ENCODE results near the gene IQSEC3. TPM values are rescaled to one million over a fixed set of nuclear protein-coding genes. Genes with fewer than 3 reads are reported as not detected.

Gene IQSEC3
- total RNA-seq, 1 experiment from 2014 or later: not detected

GRCh38 chr12:177980-178828 lies 111.6 kb downstream of the IQSEC3 start:
- in situ Hi-C loops (cut with HindIII; ENCODE audit: low pct_unique_long_range_greater_than_20kb, low sequenced_read_pairs): no loop called here
- peaks cover 3% of the 10 kb centered on the region; the same call in 1 of the 2 replicates for H3K4me1 ChIP-seq (ENCODE audit: control insufficient read depth, insufficient read depth, low read length)
- ChIA-PET CTCF (no interaction called here), POLR2A (no interaction called here)
- no peak for DNase-seq (ENCODE audit: low read depth, low spot score)
- H3K27ac ChIP-seq (ENCODE audit: low read length): no peak overlapping the region
- H3K27me3 ChIP-seq (ENCODE audit: control insufficient read depth, insufficient read depth, low read length): no peaks in the 10 kb centered on the region
- intact Hi-C loops (cut with micrococcal nuclease; ENCODE audit: unreplicated experiment): no loop called here
- H3K4me3 ChIP-seq (ENCODE audit: low read depth in 2 of 2, low read length in 2 of 2): no peak overlapping the region
- BruUV-seq (replicated peaks): no TSS peak
- no peaks in the 10 kb centered on the region for H3K36me3 ChIP-seq (ENCODE audit: control insufficient read depth, insufficient read depth, low read length)
- no peaks in the 10 kb centered on the region for H3K9me3 ChIP-seq (ENCODE audit: control insufficient read depth, insufficient read depth, low read depth, low read length)
- ATAC-seq: no peak
- TF ChIP-seq CTCF (IDR thresholded peaks at IDR 0.05): no peak
- TF ChIP-seq REST (IDR thresholded peaks at IDR 0.05; ENCODE audit: insufficient read depth in 1 of 2, low read depth in 2 of 2, low read length in 1 of 2): no peak
- TF ChIP-seq SIN3A (IDR thresholded peaks at IDR 0.05; ENCODE audit: borderline replicate concordance, insufficient read depth, low read depth, low read length): no peak
- no peak for TF ChIP-seq POLR2AphosphoS5 (IDR thresholded peaks at IDR 0.05; ENCODE audit: low read depth, low read length)
- TF ChIP-seq TCF7L2 (IDR thresholded peaks at IDR 0.05; ENCODE audit: low read depth, low read length): no peak

- in situ Hi-C loops (cut with HindIII; ENCODE audit: low pct_unique_long_range_greater_than_20kb, low sequenced_read_pairs) (no loop called here), intact Hi-C loops (cut with micrococcal nuclease; ENCODE audit: unreplicated experiment) (no loop called here)
- ATAC-seq (no peak), DNase-seq (ENCODE audit: low read depth, low spot score) (no peak)
- CTCF ChIA-PET: no interaction called here
- POLR2A ChIA-PET: no interaction called here
- H3K27me3 ChIP-seq (ENCODE audit: control insufficient read depth, insufficient read depth, low read length): no peaks in the 10 kb centered on the region
- H3K36me3 ChIP-seq (ENCODE audit: control insufficient read depth, insufficient read depth, low read length): no peaks in the 10 kb centered on the region
- H3K27ac ChIP-seq (ENCODE audit: low read length): no peak overlapping the region
- TF ChIP-seq SIN3A (IDR thresholded peaks at IDR 0.05; ENCODE audit: borderline replicate concordance, insufficient read depth, low read depth, low read length) (no peak), POLR2AphosphoS5 (IDR thresholded peaks at IDR 0.05; ENCODE audit: low read depth, low read length) (no peak), REST (IDR thresholded peaks at IDR 0.05; ENCODE audit: insufficient read depth in 1 of 2, low read depth in 2 of 2, low read length in 1 of 2) (no peak), TCF7L2 (IDR thresholded peaks at IDR 0.05; ENCODE audit: low read depth, low read length) (no peak), CTCF (IDR thresholded peaks at IDR 0.05) (no peak)
- no TSS peak for BruUV-seq (replicated peaks)
- H3K4me3 ChIP-seq (ENCODE audit: low read depth in 2 of 2, low read length in 2 of 2): no peak overlapping the region
- H3K9me3 ChIP-seq (ENCODE audit: control insufficient read depth, insufficient read depth, low read depth, low read length): no peaks in the 10 kb centered on the region
- H3K4me1 ChIP-seq (ENCODE audit: control insufficient read depth, insufficient read depth, low read length): peaks cover 3% of the 10 kb centered on the region; the same call in 1 of the 2 replicates
Observed at GRCh38 chr12:178829-179109, 112.2 kb downstream of the IQSEC3 start.
